ES-I3 (cell line): ENCODE data around the gene CENPV.

Source experiments
- H3K36me3 ChIP-seq: 2 replicates; pipeline ENCODE4 v1.6.1; 2013; ENCODE audit warnings: mild to moderate bottlenecking, low read length, control low read depth, moderate library complexity; ENCODE audit not compliant: insufficient read depth
- H3K4me1 ChIP-seq: 2 replicates; pipeline ENCODE4 v1.6.1; 2013; ENCODE audit warnings: mild to moderate bottlenecking, control low read depth, low read length; ENCODE audit not compliant: insufficient read depth
- H3K9ac ChIP-seq: 2 replicates; pipeline ENCODE4 v1.6.1; 2013; ENCODE audit warnings: low read depth, mild to moderate bottlenecking, low read length, moderate library complexity
- H3K9me3 ChIP-seq: 2 replicates; pipeline ENCODE4 v1.6.1; 2013; ENCODE audit warnings: mild to moderate bottlenecking, low read length, moderate library complexity; ENCODE audit not compliant: control insufficient read depth, insufficient read depth

The CENPV gene

DNA sequence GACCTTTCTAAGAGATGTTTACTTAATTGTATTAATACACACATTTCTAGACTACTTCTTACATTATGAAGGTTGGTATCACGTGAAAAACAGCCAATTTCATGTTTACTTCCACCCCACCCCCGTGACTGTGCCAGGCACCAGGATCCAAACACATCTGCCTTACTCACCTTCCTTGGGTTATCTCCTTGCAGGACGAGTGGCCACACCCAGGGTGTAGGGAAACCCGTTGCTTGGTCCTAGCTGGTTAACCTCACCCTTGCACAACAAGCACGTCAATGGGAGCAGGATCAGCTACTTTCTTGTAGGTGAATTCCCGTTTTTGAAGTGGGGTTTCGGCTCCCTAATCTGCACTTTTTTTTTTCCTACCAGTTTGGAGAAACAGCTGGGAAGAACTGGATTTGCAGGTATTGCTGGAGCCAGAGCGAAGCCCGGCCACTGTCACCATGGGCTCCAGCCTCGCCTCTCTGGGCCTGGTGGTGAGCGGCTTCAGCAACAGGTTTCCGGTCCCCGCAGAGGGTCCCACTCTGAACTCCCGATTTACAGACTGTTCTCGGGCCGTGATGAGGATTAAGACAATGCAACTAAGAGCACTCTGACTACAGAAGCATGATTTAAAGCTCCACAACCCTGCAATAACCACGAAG lies 25.5 kb upstream of the CENPV start:
- Histone ChIP-seq H3K9me3 (no peaks in the 10 kb centered on the region), H3K9ac (no peak overlapping the region; the same call in 1 of the 2 replicates), H3K4me1 (no peaks in the 10 kb centered on the region; the same call in 1 of the 2 replicates), H3K36me3 (peaks cover 3% of the 10 kb centered on the region; the same call in 1 of the 2 replicates)

DNA sequence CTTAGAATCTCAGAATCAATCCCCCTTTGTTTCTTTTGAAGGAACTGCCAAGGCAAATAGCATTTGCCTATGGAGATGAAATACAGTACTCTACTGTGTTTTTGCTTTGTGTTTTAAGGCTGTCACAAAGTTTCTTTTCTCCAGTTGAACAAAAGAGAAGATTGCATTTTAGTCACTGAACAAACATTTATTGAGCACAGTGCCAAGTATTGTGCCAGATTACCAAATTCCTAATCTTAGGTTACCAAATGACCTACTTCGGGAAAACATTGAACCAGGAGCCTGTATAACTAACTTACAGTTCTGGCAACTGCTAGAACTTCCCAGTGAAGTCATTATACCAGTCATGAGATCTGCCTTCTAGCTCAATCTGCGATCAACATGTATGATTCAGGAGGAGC lies 24.7 kb upstream of the CENPV start:
- Histone ChIP-seq H3K9me3 (no peaks in the 10 kb centered on the region), H3K36me3 (no peaks in the 10 kb centered on the region; the same call in 1 of the 2 replicates), H3K9ac (no peak overlapping the region), H3K4me1 (no peaks in the 10 kb centered on the region; the same call in 1 of the 2 replicates)

DNA sequence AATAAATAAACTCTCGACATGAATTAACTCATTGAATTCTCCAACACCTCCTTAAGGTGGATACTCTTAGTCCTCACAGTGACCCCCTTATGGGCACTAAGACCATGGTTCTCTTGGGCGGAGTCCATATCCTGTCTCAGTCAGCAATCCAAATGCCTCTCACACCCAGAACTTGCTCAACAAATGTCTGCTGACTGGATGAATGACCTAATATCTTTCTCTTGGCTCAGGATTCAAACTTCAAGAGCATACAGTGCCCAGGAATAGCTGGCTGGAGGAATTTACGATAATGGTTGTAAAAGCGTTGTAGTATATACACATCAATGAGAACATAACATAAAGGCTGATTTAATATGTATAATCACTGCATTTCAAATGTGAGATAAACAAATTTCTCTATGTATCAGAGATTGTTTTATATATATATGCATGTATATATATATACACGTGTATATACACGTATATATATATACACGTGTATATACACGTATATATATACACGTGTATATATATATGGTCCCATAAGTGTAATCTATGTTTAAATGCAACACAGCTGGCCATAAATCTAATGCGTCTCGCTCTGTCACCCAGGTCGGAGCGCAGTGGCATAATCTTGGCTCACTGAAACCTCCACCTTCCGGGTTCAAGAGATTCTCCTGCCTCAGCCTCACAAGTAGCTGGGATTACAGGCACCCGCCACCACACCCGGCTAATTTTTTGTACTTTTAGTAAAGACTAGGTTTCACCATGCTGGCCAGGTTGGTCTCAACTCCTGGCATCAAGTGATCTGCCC lies 21.1 kb upstream of the CENPV start:
- Histone ChIP-seq H3K9ac (no peak overlapping the region), H3K9me3 (no peaks in the 10 kb centered on the region), H3K4me1 (no peaks in the 10 kb centered on the region; the same call in 1 of the 2 replicates), H3K36me3 (no peaks in the 10 kb centered on the region)

DNA sequence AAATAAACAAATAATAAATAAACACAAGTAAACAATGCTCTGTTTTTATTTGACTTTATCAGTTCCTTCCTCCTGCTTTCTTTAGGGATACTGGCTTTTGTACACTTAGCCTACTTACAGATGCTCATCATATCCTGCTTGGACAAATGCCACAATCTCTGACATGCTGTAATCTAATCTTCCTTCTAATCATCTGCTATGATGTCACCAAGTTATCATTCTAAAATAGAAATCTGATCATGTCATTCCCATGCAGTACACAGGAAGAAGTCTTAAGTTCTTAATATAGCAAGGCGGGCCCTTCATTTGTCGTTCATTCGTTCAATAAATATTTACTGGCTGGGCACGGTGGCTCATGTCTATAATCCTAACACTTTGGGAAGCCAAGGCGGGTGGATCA lies 18.5 kb upstream of the CENPV start:
- Histone ChIP-seq H3K9ac (no peak overlapping the region), H3K9me3 (no peaks in the 10 kb centered on the region), H3K36me3 (no peaks in the 10 kb centered on the region), H3K4me1 (no peaks in the 10 kb centered on the region)

DNA sequence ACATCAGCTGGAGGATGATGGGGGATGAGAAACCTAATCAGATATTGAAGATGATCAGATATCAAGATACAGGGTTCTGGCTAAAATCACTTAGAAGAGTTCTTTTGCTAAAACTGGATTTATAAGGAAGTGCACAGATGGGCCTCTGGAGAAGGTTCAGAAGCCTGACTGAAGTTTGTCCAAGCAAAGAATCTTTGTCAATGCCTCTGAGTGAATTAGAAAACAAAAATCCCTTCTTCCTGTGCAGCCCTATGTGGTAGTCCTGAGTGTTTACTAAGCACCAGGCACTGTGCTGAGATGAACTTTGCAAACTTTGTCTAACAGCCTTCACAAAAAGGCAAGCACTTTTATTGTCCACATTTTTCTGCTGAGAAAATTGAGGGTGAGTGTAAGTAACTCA lies 11.4 kb upstream of the CENPV start:
- H3K4me1 ChIP-seq: no peaks in the 10 kb centered on the region; the same call in 1 of the 2 replicates
- H3K9me3 ChIP-seq: no peaks in the 10 kb centered on the region
- no peak overlapping the region for H3K9ac ChIP-seq
- no peaks in the 10 kb centered on the region for H3K36me3 ChIP-seq

DNA sequence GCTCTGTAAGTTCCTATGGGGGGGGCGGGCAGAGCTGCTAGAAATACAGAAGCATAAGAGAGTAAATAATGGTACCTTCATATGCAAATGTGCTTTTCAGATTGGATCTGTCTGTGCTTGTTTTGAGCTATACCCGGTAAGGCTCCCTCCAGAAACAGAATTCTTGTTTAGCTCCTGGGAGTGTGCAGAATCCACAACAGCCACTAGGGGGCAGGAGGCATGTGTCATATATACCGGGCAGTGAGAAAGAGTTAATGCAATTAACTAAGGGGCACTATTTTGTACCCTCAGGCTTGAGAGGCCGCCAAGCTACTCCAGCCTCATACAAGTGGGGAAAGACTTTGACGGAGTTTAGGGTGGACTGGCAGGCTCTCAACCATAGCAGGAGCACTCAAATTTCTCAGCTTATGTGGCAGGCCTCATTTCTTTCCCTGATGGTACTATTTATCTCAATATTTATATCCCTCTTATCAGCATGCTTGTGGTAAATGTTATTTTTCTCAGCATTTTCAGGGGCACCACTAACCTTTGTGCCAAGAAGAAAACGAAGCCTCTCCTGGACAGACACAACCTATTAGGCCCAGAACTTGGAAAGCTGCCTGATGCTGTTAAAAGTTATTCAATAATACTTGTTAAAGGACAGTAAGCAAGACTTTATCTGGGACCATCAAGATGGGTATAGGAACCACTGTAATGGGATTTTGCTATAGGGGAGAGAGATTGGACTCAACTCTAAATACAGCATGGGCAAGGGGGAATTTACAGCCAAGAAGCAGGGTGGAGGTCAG lies 10.7 kb upstream of the CENPV start:
- Histone ChIP-seq H3K9me3 (no peaks in the 10 kb centered on the region), H3K36me3 (no peaks in the 10 kb centered on the region), H3K4me1 (no peaks in the 10 kb centered on the region; the same call in 1 of the 2 replicates), H3K9ac (no peak overlapping the region)

DNA sequence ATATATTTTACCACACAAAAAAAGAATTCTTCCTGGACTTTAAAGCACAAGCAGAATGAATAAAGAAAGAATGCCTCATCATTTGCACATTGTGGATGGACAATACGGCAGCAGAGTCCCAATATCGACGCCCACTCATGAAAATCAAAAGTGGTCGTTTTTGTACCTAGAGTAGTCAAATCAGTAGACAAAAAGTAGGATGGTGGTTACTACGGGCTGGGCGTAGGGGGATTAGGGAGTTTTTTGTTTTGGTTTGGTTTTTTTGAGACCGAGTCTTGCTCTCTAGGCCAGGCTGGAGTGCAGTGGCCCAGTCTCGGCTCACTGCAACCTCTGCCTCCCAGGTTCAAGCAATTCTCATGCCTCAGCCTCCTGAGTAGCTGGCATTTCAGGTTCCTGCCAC lies 8.6 kb upstream of the CENPV start:
- no peak overlapping the region for H3K9ac ChIP-seq
- H3K4me1 ChIP-seq: no peaks in the 10 kb centered on the region; the same call in 1 of the 2 replicates
- H3K36me3 ChIP-seq: no peaks in the 10 kb centered on the region
- H3K9me3 ChIP-seq: no peaks in the 10 kb centered on the region

DNA sequence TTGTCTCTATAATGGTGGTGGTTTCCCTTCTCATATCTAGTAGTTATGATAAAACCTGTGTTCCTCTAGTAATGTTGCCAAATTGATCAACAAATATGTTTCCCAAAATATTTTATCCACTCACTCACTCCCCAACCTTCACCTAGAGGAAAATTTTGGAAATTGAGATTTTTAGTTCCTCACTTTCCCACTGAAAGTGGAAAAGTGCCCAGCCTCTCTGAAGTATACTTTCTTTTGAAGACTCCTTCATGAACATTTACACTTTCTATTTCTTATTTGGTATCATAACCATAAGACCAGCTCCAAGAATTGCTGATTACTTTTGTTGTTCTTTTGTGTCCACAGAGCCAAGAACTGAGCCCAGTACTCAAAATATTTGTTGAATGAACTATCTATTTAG lies 5.1 kb upstream of the CENPV start:
- Histone ChIP-seq H3K4me1 (no peaks in the 10 kb centered on the region), H3K36me3 (no peaks in the 10 kb centered on the region), H3K9me3 (no peaks in the 10 kb centered on the region), H3K9ac (no peak overlapping the region)

DNA sequence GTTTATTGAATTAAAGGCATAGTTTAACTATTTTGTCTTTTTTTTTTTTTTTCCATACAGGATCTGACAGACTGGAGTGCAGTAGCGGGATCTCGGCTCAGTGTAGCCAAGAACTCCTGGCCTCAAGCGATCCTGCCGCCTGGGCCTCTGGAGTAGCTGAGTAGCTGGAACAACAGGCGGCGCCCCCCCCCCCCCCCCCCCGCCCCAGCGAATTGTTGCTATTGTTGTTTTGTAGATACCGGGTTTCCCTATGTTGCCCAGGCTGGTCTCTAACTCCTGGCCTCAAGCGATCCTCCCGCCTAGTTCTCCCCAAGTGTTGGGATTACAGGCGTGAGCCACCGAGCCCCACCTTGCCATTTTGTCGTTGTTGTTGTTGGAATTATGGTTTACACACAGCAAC lies 1.3 kb upstream of the CENPV start:
- H3K4me1 ChIP-seq: no peaks in the 10 kb centered on the region
- no peaks in the 10 kb centered on the region for H3K9me3 ChIP-seq
- no peaks in the 10 kb centered on the region for H3K36me3 ChIP-seq
- no peak overlapping the region for H3K9ac ChIP-seq

DNA sequence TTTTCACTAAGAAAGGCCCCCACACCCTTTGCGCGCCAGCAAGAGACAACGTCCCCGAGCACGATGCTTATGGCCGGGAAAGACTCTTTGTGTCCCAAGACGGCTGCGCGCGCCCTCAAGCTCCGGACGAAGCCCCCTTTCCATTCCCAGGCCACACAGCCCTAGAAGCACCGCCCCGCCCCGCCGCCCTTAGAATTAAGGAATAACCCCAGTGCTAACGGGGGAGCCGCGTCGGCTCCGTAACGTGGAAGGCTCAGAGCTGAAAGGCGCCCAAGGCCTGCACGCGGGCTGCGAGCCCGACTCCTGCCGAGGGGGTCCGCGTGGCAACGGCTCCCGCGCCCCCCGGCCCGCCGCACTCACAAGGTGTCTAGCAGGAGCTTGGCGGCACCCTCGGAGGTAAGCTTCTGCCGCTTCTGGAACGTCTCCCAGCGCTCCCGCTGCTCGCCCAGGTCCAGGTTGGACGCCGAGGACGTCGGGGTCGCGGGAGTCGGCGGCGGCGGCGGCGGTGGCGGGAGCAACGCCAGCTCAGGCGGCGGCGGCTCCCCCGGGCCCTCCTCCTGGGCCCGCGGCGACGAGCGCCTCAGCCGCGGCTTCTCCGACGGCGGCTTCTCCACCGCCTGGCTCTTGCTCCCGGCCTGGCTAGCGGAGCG lies 477 bp downstream of the CENPV start:
- Histone ChIP-seq H3K4me1 (no peaks in the 10 kb centered on the region), H3K36me3 (no peaks in the 10 kb centered on the region; the same call in 1 of the 2 replicates), H3K9me3 (no peaks in the 10 kb centered on the region), H3K9ac (peak overlapping the region; percentile 97)

DNA sequence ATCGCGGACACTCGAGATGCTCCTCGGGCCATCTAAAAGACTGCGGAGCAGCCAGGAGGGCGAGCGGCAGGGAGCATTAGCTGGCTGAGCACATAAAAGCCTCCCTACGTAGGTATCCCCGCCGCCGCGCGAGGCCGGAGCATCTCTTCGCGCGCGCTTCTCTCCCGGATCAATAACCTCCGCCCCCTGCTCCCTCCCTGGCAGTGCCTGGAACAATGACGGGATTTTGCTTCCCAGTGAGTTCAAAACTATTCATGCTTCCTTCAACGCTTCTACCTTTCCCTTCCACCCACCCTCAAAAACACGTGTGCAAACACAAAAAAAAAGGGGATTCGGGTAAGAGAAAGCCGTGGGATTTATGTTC lies 984 bp downstream of the CENPV start:
- peak overlapping the region; percentile 97 for H3K9ac ChIP-seq
- H3K36me3 ChIP-seq: no peaks in the 10 kb centered on the region; the same call in 1 of the 2 replicates
- no peaks in the 10 kb centered on the region for H3K9me3 ChIP-seq
- no peaks in the 10 kb centered on the region for H3K4me1 ChIP-seq

DNA sequence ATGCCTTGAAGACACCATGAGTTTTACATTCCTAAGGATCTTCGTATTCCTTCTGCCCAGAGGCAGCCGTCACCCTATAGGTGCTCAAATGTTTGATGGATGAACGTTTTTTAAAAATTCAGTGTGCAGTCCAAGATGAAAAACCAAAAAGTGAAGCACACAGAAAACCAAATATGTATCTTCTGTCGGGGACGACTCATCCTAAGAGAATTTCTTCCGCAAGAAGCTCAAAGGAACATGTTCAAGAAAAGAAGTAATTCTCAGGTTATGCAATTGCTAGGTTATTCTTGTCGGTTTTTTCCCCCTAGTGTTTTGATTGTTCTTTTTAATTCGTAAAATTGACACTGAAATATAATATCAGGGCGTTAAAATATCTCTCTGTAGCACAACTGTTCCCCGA lies 1.4 kb downstream of the CENPV start:
- H3K9ac ChIP-seq: peak overlapping the region; percentile 97
- no peaks in the 10 kb centered on the region for H3K4me1 ChIP-seq
- H3K9me3 ChIP-seq: no peaks in the 10 kb centered on the region
- no peaks in the 10 kb centered on the region; the same call in 1 of the 2 replicates for H3K36me3 ChIP-seq

DNA sequence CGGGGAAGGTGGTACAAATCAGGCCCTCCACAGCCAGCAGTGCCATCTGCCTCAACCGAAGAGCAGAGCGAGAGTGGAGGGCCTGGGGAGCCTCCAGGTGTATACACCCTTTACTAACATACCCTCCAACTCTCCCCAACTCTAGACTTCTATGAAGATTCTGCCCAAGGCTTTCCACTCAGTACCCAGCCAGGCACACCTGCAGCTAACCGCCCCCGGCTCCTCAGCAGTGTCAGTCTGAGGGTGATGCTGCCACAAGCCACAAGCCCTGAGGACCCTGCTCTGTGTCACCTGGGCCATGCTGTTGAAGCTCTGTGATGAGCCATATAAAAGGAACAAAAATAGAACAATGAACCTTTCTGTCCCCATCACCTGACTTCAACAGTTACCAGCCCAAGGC lies 3.8 kb downstream of the CENPV start:
- H3K36me3 ChIP-seq: no peaks in the 10 kb centered on the region; the same call in 1 of the 2 replicates
- no peaks in the 10 kb centered on the region for H3K9me3 ChIP-seq
- H3K9ac ChIP-seq: no peak overlapping the region
- no peaks in the 10 kb centered on the region for H3K4me1 ChIP-seq

DNA sequence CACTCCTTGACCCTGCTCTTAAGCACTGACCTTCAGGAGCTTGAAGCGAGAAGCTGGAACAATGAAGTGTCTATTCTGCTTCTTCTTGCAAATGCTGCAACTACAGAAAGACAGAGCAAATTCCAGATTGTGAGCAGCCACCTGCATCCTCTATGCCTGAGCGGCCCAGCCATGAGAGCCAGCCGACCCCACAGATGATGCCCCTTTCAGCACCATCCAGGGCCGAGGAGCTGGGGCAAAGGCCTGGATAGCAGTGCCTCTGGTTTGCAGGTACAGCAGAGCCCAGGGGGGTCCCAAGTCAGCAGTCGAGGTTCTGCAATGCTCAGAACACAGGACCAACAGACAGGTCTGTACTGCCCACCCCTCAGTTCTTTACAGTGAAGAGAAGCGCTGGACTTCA lies 4.7 kb downstream of the CENPV start:
- Histone ChIP-seq H3K36me3 (no peaks in the 10 kb centered on the region; the same call in 1 of the 2 replicates), H3K4me1 (no peaks in the 10 kb centered on the region), H3K9me3 (no peaks in the 10 kb centered on the region), H3K9ac (no peak overlapping the region)
